SK-N-SH (cell line): ENCODE measurements around the gene HAUS6. TPM values are rescaled to one million over a fixed set of nuclear protein-coding genes. Genes with fewer than 3 reads are reported as not detected.

Experiments used
- CTCF ChIA-PET: fragments of 300-600, 350-600 bp; formaldehyde crosslinking; extraction: SDS; loops from one replicate; lab custom pipeline; 2021; lab: Yijun Ruan, JAX
- POLR2A ChIA-PET: fragments of 350-600 bp; sonication (Branson Sonifier 250); formaldehyde crosslinking; extraction: SDS; loops from one replicate; lab custom pipeline; 2020; ENCODE audit warnings: antibody characterized with exemption, inconsistent platforms; lab: Yijun Ruan, JAX
- DNase-seq: peaks from one replicate; pipeline ENCODE4 v3.0.0; 2012
- H2AFZ ChIP-seq: fragments of 200-600 bp; sonication (generic); 2 replicates; pipeline ENCODE4 v1.8.1; 2016; ENCODE audit warnings: antibody characterized with exemption, mild to moderate bottlenecking, low read depth
- H3F3A ChIP-seq: fragments of 200-600 bp; sonication (generic); replicated peaks from 2 replicates; pipeline ENCODE3; 2016; ENCODE audit warnings: antibody characterized with exemption, mild to moderate bottlenecking; ENCODE audit not compliant: insufficient read depth
- H3K27ac ChIP-seq, 2 experiments: fragments of 200-500 bp in 1 of 2; fragments of 200-600 bp in 1 of 2; sonication (Bioruptor generic) in 1 of 2; sonication (generic), shearing (Covaris generic) in 1 of 2; 2 replicates each; pipeline versions ENCODE4 v1.5.1 to v1.6.1; 2014 to 2016; ENCODE audit warnings: low read depth in 2 of 2, inconsistent platforms in 1 of 2, low read length in 1 of 2, mild to moderate bottlenecking in 1 of 2, mixed read lengths in 1 of 2
- H3K27me3 ChIP-seq: fragments of 200-600 bp; sonication (generic), shearing (Covaris generic); 2 replicates; pipeline ENCODE4 v1.6.1; 2016; ENCODE audit warnings: mixed run types; ENCODE audit not compliant: insufficient read depth
- H3K36me3 ChIP-seq, 2 experiments: fragments of 200-500 bp in 1 of 2; fragments of 200-600 bp in 1 of 2; sonication (Bioruptor generic) in 1 of 2; sonication (generic) in 1 of 2; replicated peaks in 1 of 2; 2 replicates each; pipeline versions ENCODE3 to v1.5.1; 2014 to 2016; ENCODE audit warnings: low read length in 1 of 2, mild to moderate bottlenecking in 1 of 2; ENCODE audit not compliant: insufficient read depth in 2 of 2, control insufficient read depth in 1 of 2
- H3K4me1 ChIP-seq, 2 experiments: fragments of 200-500 bp in 1 of 2; fragments of 200-600 bp in 1 of 2; sonication (Bioruptor generic) in 1 of 2; sonication (generic), shearing (Covaris generic) in 1 of 2; 2 replicates each; pipeline versions ENCODE4 v1.5.1 to v1.6.1; 2014 to 2016; ENCODE audit warnings: low read depth in 1 of 2, low read length in 1 of 2, mixed run types in 1 of 2; ENCODE audit not compliant: insufficient read depth in 2 of 2, control insufficient read depth in 1 of 2
- H3K4me2 ChIP-seq: fragments of 200-600 bp; sonication (generic), shearing (Covaris generic); 2 replicates; pipeline ENCODE4 v1.6.1; 2017; ENCODE audit warnings: mixed run types
- H3K4me3 ChIP-seq, 2 experiments: fragments of 200-500 bp in 1 of 2; fragments of 200-600 bp in 1 of 2; sonication (Bioruptor generic) in 1 of 2; sonication (generic), shearing (Covaris generic) in 1 of 2; 2 replicates each; pipeline versions ENCODE4 v1.5.1 to v1.8.1; 2014 to 2016; ENCODE audit warnings: low read depth in 2 of 2, inconsistent platforms in 1 of 2, low read length in 1 of 2, mild to moderate bottlenecking in 1 of 2, mixed read lengths in 1 of 2, moderate library complexity in 1 of 2
- H3K79me2 ChIP-seq: fragments of 200-600 bp; sonication (generic); 2 replicates; pipeline ENCODE4 v1.8.1; 2017; ENCODE audit warnings: mild to moderate bottlenecking; ENCODE audit not compliant: insufficient read depth
- H3K9ac ChIP-seq: fragments of 200-600 bp; sonication (generic); 2 replicates; pipeline ENCODE4 v1.6.1; 2017; ENCODE audit warnings: mixed run types
- H3K9me2 ChIP-seq: fragments of 200-600 bp; sonication (generic); 2 replicates; pipeline ENCODE4 v1.6.1; 2017; ENCODE audit warnings: mixed run types
- H3K9me3 ChIP-seq: fragments of 200-600 bp; sonication (generic); 2 replicates; pipeline ENCODE4 v1.6.1; 2017; ENCODE audit warnings: mixed run types, mild to moderate bottlenecking, moderate library complexity
- H4K20me1 ChIP-seq: fragments of 200-600 bp; sonication (generic); 2 replicates; pipeline ENCODE4 v1.6.1; 2017; ENCODE audit warnings: mild to moderate bottlenecking, mixed run types; ENCODE audit not compliant: insufficient read depth
- ELF1 ChIP-seq: IDR thresholded peaks from 2 replicates; pipeline ENCODE4 v1.4.0; 2012
- GABPA ChIP-seq: IDR thresholded peaks from 2 replicates; pipeline ENCODE4 v1.4.0; 2012; ENCODE audit warnings: low read depth, mild to moderate bottlenecking
- GATA2 ChIP-seq: sonication (generic); formaldehyde crosslinking; IDR thresholded peaks from 2 replicates; pipeline ENCODE4 v1.5.0; 2020; ENCODE audit warnings: mild to moderate bottlenecking, missing genetic modification reagents
- NFIC ChIP-seq: IDR thresholded peaks from 2 replicates; pipeline ENCODE4 v1.4.0; 2012; ENCODE audit warnings: borderline replicate concordance
- POLR2AphosphoS5 ChIP-seq: IDR thresholded peaks from 2 replicates; pipeline ENCODE4 v1.6.1; 2012; ENCODE audit warnings: low read depth, low read length
- RAD21 ChIP-seq: IDR thresholded peaks from 2 replicates; pipeline ENCODE4 v1.6.1; 2012; ENCODE audit warnings: mild to moderate bottlenecking, low read length
- RXRA ChIP-seq: IDR thresholded peaks from 2 replicates; pipeline ENCODE4 v1.4.0; 2012; ENCODE audit warnings: low read depth, mild to moderate bottlenecking, borderline replicate concordance
- SMC3 ChIP-seq: IDR thresholded peaks from 2 replicates; pipeline ENCODE4 v1.6.1; 2012; ENCODE audit warnings: low read depth, low read length, improper control_type of control experiment
- TEAD4 ChIP-seq: IDR thresholded peaks from 2 replicates; pipeline ENCODE4 v1.4.0; 2012; ENCODE audit warnings: mild to moderate bottlenecking, borderline replicate concordance; ENCODE audit not compliant: insufficient read depth
- whole genome bisulfite sequencing: methylation state at CpG from one replicate; pipeline ENCODE4 v1.1.6; 2017; ENCODE audit warnings: low lambda C conversion rate; 5-methylcytosine and 5-hydroxymethylcytosine counted together
- polyA plus RNA-seq, 3 experiments: library from polyadenylated mRNA; depleted of rRNA; stranded (reverse); fragments of >200 nt; gene quantifications; 2 replicates each; pipeline ENCODE4 v1.2.3, GENCODE V29; 2012
- TF ChIP-seq, protein P1 (sequence below): IDR thresholded peaks from 2 replicates; pipeline ENCODE4 v1.4.0; 2012; ENCODE audit warnings: low read depth
- TF ChIP-seq, protein P2 (sequence below): IDR thresholded peaks from 2 replicates; pipeline ENCODE4 v1.4.0; 2012; ENCODE audit warnings: low read depth, borderline replicate concordance
- TF ChIP-seq, protein P3 (sequence below): fragments of 200-600 bp; sonication (generic); IDR thresholded peaks from 2 replicates; pipeline ENCODE4 v1.6.1; 2017; ENCODE audit warnings: antibody characterized with exemption, mild to moderate bottlenecking, moderate library complexity

Gene HAUS6
- polyA plus RNA-seq, 1 of the 3 experiments (the other 2 are of a cell fraction) = 4.7 TPM

DNA sequence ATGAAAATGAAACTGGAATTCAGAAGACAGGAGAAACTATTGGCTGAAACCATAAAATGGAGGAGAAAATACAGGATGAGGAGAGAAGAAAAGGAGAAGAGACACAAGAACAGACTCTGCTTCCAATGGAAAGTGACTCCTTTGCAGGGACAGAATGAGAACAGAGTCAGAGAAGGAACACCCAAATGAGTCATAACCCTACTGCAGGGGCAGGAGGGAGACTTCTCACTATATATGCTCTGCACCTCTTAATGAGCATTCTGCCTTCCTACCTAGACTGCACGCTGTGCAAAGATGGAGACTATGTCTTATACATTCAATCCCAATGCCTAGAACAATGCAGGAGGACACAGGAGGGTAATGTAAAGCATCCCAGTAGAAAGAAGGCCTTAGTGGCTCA is 71.8 kb downstream of the HAUS6 start:
- no peaks in the 10 kb centered on the region; a peak in 1 of 4 replicates for H3K4me1 ChIP-seq
- CTCF ChIA-PET = no interaction called here
- H3K27me3 ChIP-seq = no peaks in the 10 kb centered on the region
- no peaks in the 10 kb centered on the region for H3F3A ChIP-seq
- no peak overlapping the region for H2AFZ ChIP-seq
- POLR2A ChIA-PET = no interaction called here
- TF ChIP-seq ELF1 (no peak), POLR2AphosphoS5 (no peak), NFIC (no peak), TEAD4 (no peak), GATA2 (CRISPR knock-in tag) (no peak), RXRA (no peak), GABPA (no peak)
- TF ChIP-seq, protein P1, sequence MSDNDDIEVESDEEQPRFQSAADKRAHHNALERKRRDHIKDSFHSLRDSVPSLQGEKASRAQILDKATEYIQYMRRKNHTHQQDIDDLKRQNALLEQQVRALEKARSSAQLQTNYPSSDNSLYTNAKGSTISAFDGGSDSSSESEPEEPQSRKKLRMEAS = no peak
- TF ChIP-seq, protein P2, sequence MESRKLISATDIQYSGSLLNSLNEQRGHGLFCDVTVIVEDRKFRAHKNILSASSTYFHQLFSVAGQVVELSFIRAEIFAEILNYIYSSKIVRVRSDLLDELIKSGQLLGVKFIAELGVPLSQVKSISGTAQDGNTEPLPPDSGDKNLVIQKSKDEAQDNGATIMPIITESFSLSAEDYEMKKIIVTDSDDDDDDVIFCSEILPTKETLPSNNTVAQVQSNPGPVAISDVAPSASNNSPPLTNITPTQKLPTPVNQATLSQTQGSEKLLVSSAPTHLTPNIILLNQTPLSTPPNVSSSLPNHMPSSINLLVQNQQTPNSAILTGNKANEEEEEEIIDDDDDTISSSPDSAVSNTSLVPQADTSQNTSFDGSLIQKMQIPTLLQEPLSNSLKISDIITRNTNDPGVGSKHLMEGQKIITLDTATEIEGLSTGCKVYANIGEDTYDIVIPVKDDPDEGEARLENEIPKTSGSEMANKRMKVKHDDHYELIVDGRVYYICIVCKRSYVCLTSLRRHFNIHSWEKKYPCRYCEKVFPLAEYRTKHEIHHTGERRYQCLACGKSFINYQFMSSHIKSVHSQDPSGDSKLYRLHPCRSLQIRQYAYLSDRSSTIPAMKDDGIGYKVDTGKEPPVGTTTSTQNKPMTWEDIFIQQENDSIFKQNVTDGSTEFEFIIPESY = no peak
- H4K20me1 ChIP-seq = no peaks in the 10 kb centered on the region
- no peak overlapping the region for H3K9ac ChIP-seq
- no peak overlapping the region for H3K4me3 ChIP-seq
- no peaks in the 10 kb centered on the region for H3K9me3 ChIP-seq
- WGBS = 100% methylated on average over 1 of the region's 1 CpG
- no peaks in the 10 kb centered on the region for H3K79me2 ChIP-seq
- no peaks in the 10 kb centered on the region for H3K36me3 ChIP-seq
- DNase-seq = no peak
- no peak overlapping the region for H3K27ac ChIP-seq
- no peak overlapping the region for H3K4me2 ChIP-seq
- H3K9me2 ChIP-seq = no peaks in the 10 kb centered on the region

DNA sequence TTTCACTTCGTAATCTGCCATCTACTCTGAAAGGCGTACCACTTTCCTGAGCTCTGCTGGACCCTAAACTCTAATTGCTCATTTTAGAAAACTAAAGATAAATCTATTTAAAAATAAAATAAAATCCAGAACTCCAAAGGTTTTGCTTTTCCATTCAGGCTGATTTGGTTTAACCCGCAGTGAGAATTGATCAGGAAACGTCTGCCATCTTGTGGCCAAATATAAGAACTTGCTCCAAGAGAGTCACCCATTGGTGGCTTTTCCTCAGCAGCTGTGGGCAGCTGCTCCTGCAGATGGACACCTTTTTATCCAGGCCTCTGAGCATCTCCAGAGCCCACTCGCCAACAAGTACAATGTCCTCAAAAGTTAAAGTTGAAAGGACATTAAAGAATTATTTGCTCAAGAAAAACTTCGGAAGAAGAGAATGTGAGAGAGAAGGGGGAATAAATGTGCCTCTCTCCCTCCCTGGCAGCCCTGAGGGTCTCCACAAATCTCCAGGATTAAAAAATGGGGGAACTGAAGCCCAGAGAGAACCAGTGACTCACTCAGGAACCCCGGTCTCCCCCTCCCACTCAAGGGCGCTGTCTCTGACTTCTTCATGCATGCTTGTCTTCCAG is 73.8 kb downstream of the HAUS6 start:
- peak; percentile 89 for TF ChIP-seq RAD21
- TF ChIP-seq SMC3 = peak; percentile 75
- TF ChIP-seq, protein P3, sequence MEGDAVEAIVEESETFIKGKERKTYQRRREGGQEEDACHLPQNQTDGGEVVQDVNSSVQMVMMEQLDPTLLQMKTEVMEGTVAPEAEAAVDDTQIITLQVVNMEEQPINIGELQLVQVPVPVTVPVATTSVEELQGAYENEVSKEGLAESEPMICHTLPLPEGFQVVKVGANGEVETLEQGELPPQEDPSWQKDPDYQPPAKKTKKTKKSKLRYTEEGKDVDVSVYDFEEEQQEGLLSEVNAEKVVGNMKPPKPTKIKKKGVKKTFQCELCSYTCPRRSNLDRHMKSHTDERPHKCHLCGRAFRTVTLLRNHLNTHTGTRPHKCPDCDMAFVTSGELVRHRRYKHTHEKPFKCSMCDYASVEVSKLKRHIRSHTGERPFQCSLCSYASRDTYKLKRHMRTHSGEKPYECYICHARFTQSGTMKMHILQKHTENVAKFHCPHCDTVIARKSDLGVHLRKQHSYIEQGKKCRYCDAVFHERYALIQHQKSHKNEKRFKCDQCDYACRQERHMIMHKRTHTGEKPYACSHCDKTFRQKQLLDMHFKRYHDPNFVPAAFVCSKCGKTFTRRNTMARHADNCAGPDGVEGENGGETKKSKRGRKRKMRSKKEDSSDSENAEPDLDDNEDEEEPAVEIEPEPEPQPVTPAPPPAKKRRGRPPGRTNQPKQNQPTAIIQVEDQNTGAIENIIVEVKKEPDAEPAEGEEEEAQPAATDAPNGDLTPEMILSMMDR = peak; percentile 79
- TF ChIP-seq POLR2AphosphoS5 = no peak
- H3K4me2 ChIP-seq = no peak overlapping the region; the same call in 1 of the 2 replicates
- H3K9me3 ChIP-seq = no peaks in the 10 kb centered on the region
- H3K27ac ChIP-seq = no peak overlapping the region
- no peaks in the 10 kb centered on the region for H3F3A ChIP-seq
- no peaks in the 10 kb centered on the region for H3K9me2 ChIP-seq
- H3K4me3 ChIP-seq = peak overlapping the region in 1 of 2 experiments; percentile 8; a peak in 1 of 4 replicates
- peak; percentile 81 for DNase-seq
- H3K9ac ChIP-seq = no peak overlapping the region
- no peaks in the 10 kb centered on the region for H3K27me3 ChIP-seq
- no peaks in the 10 kb centered on the region for H3K36me3 ChIP-seq
- H2AFZ ChIP-seq = no peak overlapping the region
- ChIA-PET CTCF (interaction anchor here (0.7 to 6.9 kb wide), 60 partner anchors 8 to 1224 kb away, joined by 3 to 110 read pairs (median 4); partner anchors contain the start of gene RRAGA), POLR2A (no interaction called here)
- H3K79me2 ChIP-seq = no peaks in the 10 kb centered on the region
- H4K20me1 ChIP-seq = no peaks in the 10 kb centered on the region
- no peaks in the 10 kb centered on the region; a peak in 1 of 4 replicates for H3K4me1 ChIP-seq
- WGBS = 17% methylated on average over 8 of the region's 8 CpGs
